ENCODE results near the gene MYO5A. TPM values are rescaled to one million over a fixed set of nuclear protein-coding genes. Genes with fewer than 3 reads are reported as not detected.
"Not testable (repeated sequence)": the region's sequence is repeated elsewhere in the genome, so short reads cannot be mapped to it uniquely, and the experiment has no call there.

Gene MYO5A
- total and polyA plus RNA-seq, 10 of the 15 experiments (the other 5 are each of a cell fraction or from before 2014, with no cell fraction given) = 4.2 to 42.9 (median 31.1) TPM

- H3K9me3 ChIP-seq (replicated peaks; ENCODE audit: control insufficient read depth, insufficient read depth, low read length); CTCF ChIA-PET; H4K20me1 ChIP-seq (ENCODE audit: control insufficient read depth, insufficient read depth); H3K27me3 ChIP-seq (replicated peaks in 1 of 2; ENCODE audit: control insufficient read depth in 2 of 2, insufficient read depth in 2 of 2, low read length in 1 of 2); ATAC-seq; intact Hi-C loops (cut with micrococcal nuclease; ENCODE audit: unreplicated experiment); H3K27ac ChIP-seq (ENCODE audit: control insufficient read depth, insufficient read depth); DNase-seq (ENCODE audit: low read depth, low spot score); H3K36me3 ChIP-seq (ENCODE audit: control insufficient read depth in 2 of 2, insufficient read depth in 2 of 2, low read length in 1 of 2); BruUV-seq (replicated peaks); FAIRE-seq; H3K9ac ChIP-seq (ENCODE audit: control insufficient read depth, insufficient read depth, low read length); SMC1A ChIA-PET (ENCODE audit: uncharacterized antibody, unreplicated experiment); in situ Hi-C loops (cut with MboI); H3K4me2 ChIP-seq (ENCODE audit: control insufficient read depth, insufficient read depth); H2AFZ ChIP-seq (ENCODE audit: control insufficient read depth, low read depth, low read length); H3K4me1 ChIP-seq (ENCODE audit: control insufficient read depth, insufficient read depth, low read length); H3K79me2 ChIP-seq (ENCODE audit: control insufficient read depth, insufficient read depth, low read length); RAD21 ChIA-PET (ENCODE audit: unreplicated experiment); H3K4me3 ChIP-seq: not testable (repeated sequence)
- WGBS (ENCODE audit: insufficient coverage, insufficient replicate concordance, low lambda C conversion rate, missing lambda C conversion rate) = 90% methylated on average over 3 of the region's 3 CpGs
- POLR2A ChIA-PET = interaction anchor here (0.5 to 1.0 kb wide), 3 partner anchors 15 to 39 kb away, joined by 3 to 6 read pairs (median 5); no protein-coding TSS in a partner anchor
These were observed 45.9 kb upstream of the MYO5A start for GRCh38 chr15:52574623-52575022.

GRCh38 chr15:52568601-52569585, 40.2 kb upstream of the MYO5A start, which contains the start of gene ARPP19:
ARPP19 (minus strand) TSS chr15:52569030; CDS start chr15:52568892, 138 bp downstream.
- peaks cover 48% of the 10 kb centered on the region for H3K79me2 ChIP-seq (ENCODE audit: control insufficient read depth, insufficient read depth, low read length)
- H4K20me1 ChIP-seq (ENCODE audit: control insufficient read depth, insufficient read depth) = peaks cover 2% of the 10 kb centered on the region; the same call in 1 of the 2 replicates
- no peaks in the 10 kb centered on the region for H3K36me3 ChIP-seq (ENCODE audit: control insufficient read depth in 2 of 2, insufficient read depth in 2 of 2, low read length in 1 of 2)
- SMC1A ChIA-PET (ENCODE audit: uncharacterized antibody, unreplicated experiment) = interaction anchor here (1.2 to 1.3 kb wide), 3 partner anchors 38 to 166 kb away, joined by 3 to 4 read pairs (median 4); no protein-coding TSS in a partner anchor
- H3K27ac ChIP-seq (ENCODE audit: control insufficient read depth, insufficient read depth) = peak within 1 kb of the TSS; percentile 93
- peak within 1 kb of the TSS; percentile 98 for H2AFZ ChIP-seq (ENCODE audit: control insufficient read depth, low read depth, low read length)
- H3K27me3 ChIP-seq (replicated peaks in 1 of 2; ENCODE audit: control insufficient read depth in 2 of 2, insufficient read depth in 2 of 2, low read length in 1 of 2) = no peaks in the 10 kb centered on the region
- H3K4me2 ChIP-seq (ENCODE audit: control insufficient read depth, insufficient read depth) = peak within 1 kb of the TSS; percentile 36
- peak within 1 kb of the TSS; percentile 72 for H3K4me3 ChIP-seq
- RAD21 ChIA-PET (ENCODE audit: unreplicated experiment) = interaction anchor here (0.7 to 1.3 kb wide), 5 partner anchors 11 to 312 kb away, joined by 3 to 5 read pairs (median 3); no protein-coding TSS in a partner anchor
- WGBS (ENCODE audit: insufficient coverage, insufficient replicate concordance, low lambda C conversion rate, missing lambda C conversion rate) = 5% methylated on average over 82 of the region's 82 CpGs
- BruUV-seq (replicated peaks) = no TSS peak
- peak; percentile 81 for ATAC-seq
- intact Hi-C loops (cut with micrococcal nuclease; ENCODE audit: unreplicated experiment) (loop anchor here (2.0 to 5.0 kb wide), 6 partner anchors 102 to 312 kb away; partner anchors contain the start of gene ATOSA), in situ Hi-C loops (cut with MboI) (no loop called here)
- H3K4me1 ChIP-seq (ENCODE audit: control insufficient read depth, insufficient read depth, low read length) = peaks cover 7% of the 10 kb centered on the region
- POLR2A ChIA-PET = interaction anchor here (1.0 to 1.1 kb wide), 2 partner anchors 16 to 39 kb away, joined by 3 to 4 read pairs; no protein-coding TSS in a partner anchor
- CTCF ChIA-PET = interaction anchor here (1.3 kb wide), 2 partner anchors 312 to 315 kb away, joined by 4 to 5 read pairs; no protein-coding TSS in a partner anchor
- no peaks in the 10 kb centered on the region for H3K9me3 ChIP-seq (replicated peaks; ENCODE audit: control insufficient read depth, insufficient read depth, low read length)
- peak; percentile 69 for DNase-seq (ENCODE audit: low read depth, low spot score)
- peak within 1 kb of the TSS; percentile 96 for H3K9ac ChIP-seq (ENCODE audit: control insufficient read depth, insufficient read depth, low read length)
- peak; percentile 69 for FAIRE-seq
- TF ChIP-seq BRCA1 (IDR thresholded peaks at IDR 0.05; ENCODE audit: low read depth, low read length) (no peak), BCL11A (IDR thresholded peaks at IDR 0.05; ENCODE audit: low read depth, low read length) (no peak), DPF2 (IDR thresholded peaks at IDR 0.05) (peak; percentile 86), MLLT1 (IDR thresholded peaks at IDR 0.05) (peak; percentile 88), NR2C2 (IDR thresholded peaks at IDR 0.05; ENCODE audit: borderline replicate concordance, control insufficient read depth, insufficient read length, low read depth) (no peak), POU2F2 (IDR thresholded peaks at IDR 0.05; ENCODE audit: borderline replicate concordance, low read depth, low read length) (no peak), SIN3A (IDR thresholded peaks at IDR 0.05; ENCODE audit: low read depth, low read length) (no peak)
- TF ChIP-seq, protein P1, sequence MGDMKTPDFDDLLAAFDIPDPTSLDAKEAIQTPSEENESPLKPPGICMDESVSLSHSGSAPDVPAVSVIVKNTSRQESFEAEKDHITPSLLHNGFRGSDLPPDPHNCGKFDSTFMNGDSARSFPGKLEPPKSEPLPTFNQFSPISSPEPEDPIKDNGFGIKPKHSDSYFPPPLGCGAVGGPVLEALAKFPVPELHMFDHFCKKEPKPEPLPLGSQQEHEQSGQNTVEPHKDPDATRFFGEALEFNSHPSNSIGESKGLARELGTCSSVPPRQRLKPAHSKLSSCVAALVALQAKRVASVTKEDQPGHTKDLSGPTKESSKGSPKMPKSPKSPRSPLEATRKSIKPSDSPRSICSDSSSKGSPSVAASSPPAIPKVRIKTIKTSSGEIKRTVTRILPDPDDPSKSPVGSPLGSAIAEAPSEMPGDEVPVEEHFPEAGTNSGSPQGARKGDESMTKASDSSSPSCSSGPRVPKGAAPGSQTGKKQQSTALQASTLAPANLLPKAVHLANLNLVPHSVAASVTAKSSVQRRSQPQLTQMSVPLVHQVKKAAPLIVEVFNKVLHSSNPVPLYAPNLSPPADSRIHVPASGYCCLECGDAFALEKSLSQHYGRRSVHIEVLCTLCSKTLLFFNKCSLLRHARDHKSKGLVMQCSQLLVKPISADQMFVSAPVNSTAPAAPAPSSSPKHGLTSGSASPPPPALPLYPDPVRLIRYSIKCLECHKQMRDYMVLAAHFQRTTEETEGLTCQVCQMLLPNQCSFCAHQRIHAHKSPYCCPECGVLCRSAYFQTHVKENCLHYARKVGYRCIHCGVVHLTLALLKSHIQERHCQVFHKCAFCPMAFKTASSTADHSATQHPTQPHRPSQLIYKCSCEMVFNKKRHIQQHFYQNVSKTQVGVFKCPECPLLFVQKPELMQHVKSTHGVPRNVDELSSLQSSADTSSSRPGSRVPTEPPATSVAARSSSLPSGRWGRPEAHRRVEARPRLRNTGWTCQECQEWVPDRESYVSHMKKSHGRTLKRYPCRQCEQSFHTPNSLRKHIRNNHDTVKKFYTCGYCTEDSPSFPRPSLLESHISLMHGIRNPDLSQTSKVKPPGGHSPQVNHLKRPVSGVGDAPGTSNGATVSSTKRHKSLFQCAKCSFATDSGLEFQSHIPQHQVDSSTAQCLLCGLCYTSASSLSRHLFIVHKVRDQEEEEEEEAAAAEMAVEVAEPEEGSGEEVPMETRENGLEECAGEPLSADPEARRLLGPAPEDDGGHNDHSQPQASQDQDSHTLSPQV (IDR thresholded peaks at IDR 0.05) = no peak
